Nephron (organoid): ENCODE measurements around the gene LRPAP1.

Experiments
- H3K27ac Mint-ChIP-seq, 3 experiments: 2 replicates each; pipeline ENCODE4 v1.8.0; 2020; ENCODE audit warnings: mixed read lengths in 3 of 3, mild to moderate bottlenecking in 2 of 3, moderate library complexity in 1 of 3
- H3K27me3 Mint-ChIP-seq: 2 replicates; pipeline ENCODE4 v1.8.0; 2021; ENCODE audit warnings: low read depth, mild to moderate bottlenecking, moderate library complexity, mixed read lengths
- H3K36me3 Mint-ChIP-seq: 2 replicates; pipeline ENCODE4 v1.8.0; 2020; ENCODE audit warnings: low read depth, mixed read lengths
- H3K4me1 Mint-ChIP-seq: 2 replicates; pipeline ENCODE4 v1.8.0; 2020; ENCODE audit warnings: mixed read lengths
- H3K4me3 Mint-ChIP-seq, 3 experiments: 2 replicates each; pipeline ENCODE4 v1.8.0; 2020; ENCODE audit warnings: mild to moderate bottlenecking in 3 of 3, mixed read lengths in 3 of 3, moderate library complexity in 2 of 3
- H3K9me3 Mint-ChIP-seq: 2 replicates; pipeline ENCODE4 v1.8.0; 2020; ENCODE audit warnings: mixed read lengths
- TF ChIP-seq, protein P1 (sequence below), 3 experiments: fragments of 200-600 bp; sonication (generic); IDR thresholded peaks; one replicate each; pipeline ENCODE4 v1.5.0; 2021; ENCODE audit warnings: antibody characterized with exemption in 3 of 3; ENCODE audit not compliant: unreplicated experiment in 3 of 3

Gene LRPAP1

GRCh38 chr4:3468804-3469203 lies 63.4 kb downstream of the LRPAP1 start:
- Mint-ChIP-seq H3K36me3 (no peaks in the 10 kb centered on the region), H3K4me1 (peaks cover 18% of the 10 kb centered on the region), H3K9me3 (no peaks in the 10 kb centered on the region), H3K4me3 (no peak overlapping the region), H3K27ac (no peak overlapping the region), H3K27me3 (peaks cover 9% of the 10 kb centered on the region)
- TF ChIP-seq, protein P1, sequence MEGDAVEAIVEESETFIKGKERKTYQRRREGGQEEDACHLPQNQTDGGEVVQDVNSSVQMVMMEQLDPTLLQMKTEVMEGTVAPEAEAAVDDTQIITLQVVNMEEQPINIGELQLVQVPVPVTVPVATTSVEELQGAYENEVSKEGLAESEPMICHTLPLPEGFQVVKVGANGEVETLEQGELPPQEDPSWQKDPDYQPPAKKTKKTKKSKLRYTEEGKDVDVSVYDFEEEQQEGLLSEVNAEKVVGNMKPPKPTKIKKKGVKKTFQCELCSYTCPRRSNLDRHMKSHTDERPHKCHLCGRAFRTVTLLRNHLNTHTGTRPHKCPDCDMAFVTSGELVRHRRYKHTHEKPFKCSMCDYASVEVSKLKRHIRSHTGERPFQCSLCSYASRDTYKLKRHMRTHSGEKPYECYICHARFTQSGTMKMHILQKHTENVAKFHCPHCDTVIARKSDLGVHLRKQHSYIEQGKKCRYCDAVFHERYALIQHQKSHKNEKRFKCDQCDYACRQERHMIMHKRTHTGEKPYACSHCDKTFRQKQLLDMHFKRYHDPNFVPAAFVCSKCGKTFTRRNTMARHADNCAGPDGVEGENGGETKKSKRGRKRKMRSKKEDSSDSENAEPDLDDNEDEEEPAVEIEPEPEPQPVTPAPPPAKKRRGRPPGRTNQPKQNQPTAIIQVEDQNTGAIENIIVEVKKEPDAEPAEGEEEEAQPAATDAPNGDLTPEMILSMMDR (IDR thresholded peaks at IDR 0.05; ENCODE audit: unreplicated experiment in 3 of 3), result no peak

DNA sequence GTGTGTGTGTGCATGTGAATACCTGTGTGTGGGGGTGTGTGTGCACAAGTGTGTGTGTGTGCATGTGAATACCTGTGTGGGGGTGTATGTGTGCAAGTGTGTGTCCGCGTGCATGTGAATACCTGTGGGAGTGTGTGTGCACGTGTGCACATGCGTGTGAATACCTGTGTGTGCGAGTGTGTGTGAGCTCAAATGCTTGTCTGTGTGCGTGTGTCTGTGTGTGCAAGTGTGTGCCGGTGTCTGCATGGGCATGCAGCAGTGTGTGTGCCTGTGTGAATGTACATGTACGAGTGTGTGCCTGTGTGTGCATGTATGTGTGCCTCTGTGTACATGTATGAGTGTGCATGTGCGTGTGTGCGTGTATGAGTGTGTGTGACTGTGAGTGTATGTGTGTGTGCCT lies 64.1 kb downstream of the LRPAP1 start:
- H3K27me3 Mint-ChIP-seq, result peaks cover 9% of the 10 kb centered on the region
- no peaks in the 10 kb centered on the region for H3K36me3 Mint-ChIP-seq
- no peak overlapping the region for H3K4me3 Mint-ChIP-seq
- TF ChIP-seq, protein P1 (IDR thresholded peaks at IDR 0.05; ENCODE audit: unreplicated experiment in 3 of 3), result no peak
- peaks cover 18% of the 10 kb centered on the region for H3K4me1 Mint-ChIP-seq
- H3K27ac Mint-ChIP-seq, result no peak overlapping the region
- no peaks in the 10 kb centered on the region for H3K9me3 Mint-ChIP-seq

DNA sequence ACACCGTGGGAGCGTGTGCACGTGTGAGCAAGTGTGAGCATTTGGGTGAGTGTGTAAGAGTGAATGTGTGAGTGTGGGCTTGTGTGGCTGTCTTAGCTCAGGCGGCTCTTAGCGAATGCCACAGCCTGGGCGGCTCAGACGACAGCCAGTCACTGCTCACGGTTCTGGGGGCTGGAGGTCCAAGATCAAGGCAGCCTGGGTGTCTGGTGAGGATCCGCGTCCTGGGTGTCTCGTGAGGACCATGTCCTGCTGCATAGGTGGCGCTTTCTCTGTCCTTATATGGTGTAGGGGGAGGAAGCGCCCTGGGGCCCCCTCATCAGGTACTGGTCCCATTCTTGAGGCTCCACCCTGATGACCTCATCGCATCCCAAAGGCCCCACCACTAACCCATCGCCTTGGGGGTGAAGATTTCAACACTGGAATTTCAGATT lies 64.6 kb downstream of the LRPAP1 start:
- TF ChIP-seq, protein P1 (IDR thresholded peaks at IDR 0.05; ENCODE audit: unreplicated experiment in 3 of 3), result no peak
- H3K9me3 Mint-ChIP-seq, result no peaks in the 10 kb centered on the region
- no peak overlapping the region for H3K4me3 Mint-ChIP-seq
- H3K4me1 Mint-ChIP-seq, result peaks cover 18% of the 10 kb centered on the region
- H3K36me3 Mint-ChIP-seq, result no peaks in the 10 kb centered on the region
- peaks cover 9% of the 10 kb centered on the region for H3K27me3 Mint-ChIP-seq
- no peak overlapping the region for H3K27ac Mint-ChIP-seq

DNA sequence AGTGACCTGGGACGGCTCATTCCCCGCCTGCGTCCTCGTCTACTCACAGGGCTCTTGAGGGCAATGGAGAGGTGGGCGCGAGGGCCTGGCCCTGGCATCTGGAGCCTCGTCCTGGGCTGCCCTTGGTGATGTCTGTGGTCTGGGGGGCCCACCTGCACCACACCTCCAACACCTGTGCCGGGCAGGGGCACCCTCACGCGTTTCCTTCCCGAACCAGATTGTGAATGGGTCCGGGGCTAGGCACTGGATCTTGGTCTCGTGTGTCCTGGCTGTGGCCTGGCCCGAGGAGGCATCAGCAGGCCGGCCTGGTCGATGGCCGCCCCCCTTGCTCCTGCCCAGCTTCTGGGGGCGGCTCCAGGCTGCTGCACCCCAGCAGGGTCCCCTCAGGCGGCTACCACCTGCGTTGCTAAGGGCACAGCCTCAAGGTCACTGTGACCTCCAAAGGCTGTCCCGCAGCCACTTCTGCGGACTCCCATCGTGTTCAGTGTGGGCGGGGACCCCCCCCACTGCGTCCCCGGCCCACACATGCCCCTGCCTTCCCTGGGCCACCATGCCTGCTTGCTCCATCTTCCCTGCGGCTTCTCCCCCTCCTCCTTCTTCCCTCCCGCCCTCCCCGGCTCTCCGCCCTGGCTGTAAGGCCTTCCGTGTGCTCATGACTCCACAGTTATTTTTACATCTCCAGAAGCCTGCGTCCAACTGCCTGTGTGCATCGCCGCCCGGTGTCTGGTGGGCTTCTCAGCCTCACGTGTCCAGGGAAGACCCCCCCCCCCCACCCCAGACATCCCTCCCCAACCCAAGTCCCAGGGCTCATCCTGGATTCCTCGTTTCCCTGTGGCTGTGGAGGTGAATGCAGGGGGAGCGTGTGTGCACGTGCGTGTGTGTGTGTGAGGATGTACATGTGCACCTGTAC lies 65.3 kb downstream of the LRPAP1 start:
- H3K27ac Mint-ChIP-seq, result no peak overlapping the region
- no peaks in the 10 kb centered on the region for H3K9me3 Mint-ChIP-seq
- peaks cover 21% of the 10 kb centered on the region for H3K4me1 Mint-ChIP-seq
- peaks cover 9% of the 10 kb centered on the region for H3K27me3 Mint-ChIP-seq
- TF ChIP-seq, protein P1 (IDR thresholded peaks at IDR 0.05; ENCODE audit: unreplicated experiment in 3 of 3), result no peak
- no peaks in the 10 kb centered on the region for H3K36me3 Mint-ChIP-seq
- H3K4me3 Mint-ChIP-seq, result peak overlapping the region in 1 of 3 experiments; percentile 54

DNA sequence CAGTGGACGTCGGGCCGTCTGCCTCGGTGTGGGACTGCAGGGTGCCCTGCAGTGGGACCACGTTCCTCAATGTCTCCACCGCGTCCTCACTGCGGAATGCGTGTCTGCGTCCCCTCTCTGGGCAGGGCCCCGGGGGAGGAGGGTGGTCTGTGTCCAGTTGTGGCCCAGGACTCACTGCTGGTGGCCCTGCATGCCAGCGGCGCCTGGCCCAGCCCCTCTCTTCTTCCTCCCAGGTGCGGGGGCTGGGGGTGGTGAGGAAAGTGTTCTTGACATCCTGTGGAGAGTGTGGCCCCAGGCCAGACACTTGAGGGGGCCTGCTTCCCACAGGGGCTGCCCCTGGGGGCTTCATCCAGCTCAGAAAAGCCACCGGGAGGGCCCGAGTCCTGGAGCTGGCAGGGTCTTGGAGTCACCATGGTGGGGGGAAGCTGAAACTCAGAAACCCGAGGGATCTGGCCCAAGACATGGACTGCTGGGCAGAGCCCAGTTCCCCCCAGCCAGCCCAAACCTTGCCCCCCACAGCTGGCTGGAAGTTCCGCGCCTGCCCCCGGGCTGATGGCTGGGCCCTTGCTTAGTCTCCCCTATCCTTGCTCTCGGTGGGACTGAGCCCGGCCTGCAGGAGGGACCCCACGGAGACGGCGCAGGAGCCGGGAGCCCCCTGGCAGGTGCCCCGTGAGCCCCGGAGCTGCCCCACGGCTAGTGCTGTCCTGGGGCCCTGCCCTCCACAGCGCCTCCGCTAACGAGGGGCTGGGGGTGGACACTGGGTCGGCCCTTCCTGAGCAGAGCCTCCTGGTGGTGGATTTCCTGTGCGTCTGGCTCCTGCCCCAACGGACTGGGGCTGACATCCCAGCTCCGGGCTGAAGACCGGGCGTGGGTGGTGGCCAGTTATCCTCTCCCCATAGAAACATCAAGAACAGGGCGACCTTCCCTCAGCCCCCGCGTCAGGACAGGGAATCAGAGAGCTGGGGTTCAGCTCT lies 66.2 kb downstream of the LRPAP1 start:
- no peaks in the 10 kb centered on the region for H3K36me3 Mint-ChIP-seq
- H3K4me1 Mint-ChIP-seq, result peaks cover 26% of the 10 kb centered on the region
- no peaks in the 10 kb centered on the region for H3K9me3 Mint-ChIP-seq
- H3K27ac Mint-ChIP-seq, result no peak overlapping the region
- H3K4me3 Mint-ChIP-seq, result peak overlapping the region in 2 of 3 experiments; percentile 61 to 83
- peaks cover 14% of the 10 kb centered on the region for H3K27me3 Mint-ChIP-seq
- TF ChIP-seq, protein P1 (IDR thresholded peaks at IDR 0.05; ENCODE audit: unreplicated experiment in 3 of 3), result peak in 2 of 3 experiments; percentile 20 to 43
